Fibroblast of pulmonary artery (primary cell): ENCODE data around the gene MOV10L1.

Experiments
- DNase-seq: peaks from one replicate; pipeline ENCODE4 v3.0.0-alpha.2; 2010; ENCODE audit warnings: low read depth
- H3K4me3 ChIP-seq: replicated peaks from 2 replicates; pipeline ENCODE4 v1.5.1; 2011; ENCODE audit warnings: low read depth, mild to moderate bottlenecking, control low read depth, low read length, moderate library complexity
- CTCF ChIP-seq: IDR thresholded peaks from 2 replicates; pipeline ENCODE4 v1.5.1; 2011; ENCODE audit warnings: mild to moderate bottlenecking, control low read depth, low read length, inconsistent platforms; ENCODE audit errors: missing control alignments

MOV10L1 gene

GRCh38 chr22:50089682-50090411, at the start of gene MOV10L1:
Gene MOV10L1, plus strand, starts transcription at chr22:50090006. Its CDS starts 83 bp downstream, at chr22:50090089.
- H3K4me3 ChIP-seq, result no peak within 1 kb of the TSS
- no peak for TF ChIP-seq CTCF
- DNase-seq, result peak; percentile 43

GRCh38 chr22:50040717-50041116, 49.1 kb upstream of the MOV10L1 start:
- TF ChIP-seq CTCF, result no peak
- DNase-seq, result no peak
- no peak overlapping the region for H3K4me3 ChIP-seq

GRCh38 chr22:50041361-50042065, 48.3 kb upstream of the MOV10L1 start:
- DNase-seq, result no peak
- no peak for TF ChIP-seq CTCF
- H3K4me3 ChIP-seq, result no peak overlapping the region

GRCh38 chr22:50044485-50045118, 45.2 kb upstream of the MOV10L1 start:
- H3K4me3 ChIP-seq, result no peak overlapping the region
- no peak for TF ChIP-seq CTCF
- DNase-seq, result no peak

- H3K4me3 ChIP-seq, result no peak overlapping the region
- no peak for DNase-seq
- TF ChIP-seq CTCF, result no peak
These were observed 44.4 kb upstream of the MOV10L1 start for GRCh38 chr22:50045211-50046018.

- no peak for DNase-seq
- TF ChIP-seq CTCF, result no peak
- H3K4me3 ChIP-seq, result no peak overlapping the region
These were observed 43.8 kb upstream of the MOV10L1 start for GRCh38 chr22:50046019-50046415.
